Measurements from ENCODE around the gene GAPDHS.

DNA sequence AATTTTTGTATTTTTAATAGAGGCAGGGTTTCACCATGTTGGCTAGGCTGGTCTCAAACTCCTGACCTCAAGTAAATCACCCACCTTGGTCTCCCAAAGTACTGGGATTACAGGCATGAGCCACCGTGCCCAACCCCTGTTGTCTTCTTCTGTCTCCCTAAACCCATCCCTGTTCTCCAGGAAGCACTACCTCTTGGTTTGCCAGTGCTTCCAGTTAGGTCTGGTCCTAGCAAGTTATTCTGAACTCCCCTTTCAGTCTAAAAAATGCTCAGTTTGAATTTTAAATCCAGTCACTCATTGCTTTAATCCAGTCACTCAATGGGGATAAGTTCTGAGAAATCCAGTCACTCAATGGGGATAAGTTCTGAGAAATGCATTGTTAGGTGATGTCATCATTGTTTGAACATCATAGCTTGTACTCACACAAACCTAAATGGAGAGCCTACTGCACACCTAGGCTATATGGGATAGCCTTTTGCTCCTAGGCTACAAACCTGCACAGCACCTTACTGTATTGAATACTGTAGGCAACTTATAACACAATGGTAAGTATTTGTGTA lies 38.2 kb downstream of the GAPDHS start:
- TF ChIP-seq, protein P1, sequence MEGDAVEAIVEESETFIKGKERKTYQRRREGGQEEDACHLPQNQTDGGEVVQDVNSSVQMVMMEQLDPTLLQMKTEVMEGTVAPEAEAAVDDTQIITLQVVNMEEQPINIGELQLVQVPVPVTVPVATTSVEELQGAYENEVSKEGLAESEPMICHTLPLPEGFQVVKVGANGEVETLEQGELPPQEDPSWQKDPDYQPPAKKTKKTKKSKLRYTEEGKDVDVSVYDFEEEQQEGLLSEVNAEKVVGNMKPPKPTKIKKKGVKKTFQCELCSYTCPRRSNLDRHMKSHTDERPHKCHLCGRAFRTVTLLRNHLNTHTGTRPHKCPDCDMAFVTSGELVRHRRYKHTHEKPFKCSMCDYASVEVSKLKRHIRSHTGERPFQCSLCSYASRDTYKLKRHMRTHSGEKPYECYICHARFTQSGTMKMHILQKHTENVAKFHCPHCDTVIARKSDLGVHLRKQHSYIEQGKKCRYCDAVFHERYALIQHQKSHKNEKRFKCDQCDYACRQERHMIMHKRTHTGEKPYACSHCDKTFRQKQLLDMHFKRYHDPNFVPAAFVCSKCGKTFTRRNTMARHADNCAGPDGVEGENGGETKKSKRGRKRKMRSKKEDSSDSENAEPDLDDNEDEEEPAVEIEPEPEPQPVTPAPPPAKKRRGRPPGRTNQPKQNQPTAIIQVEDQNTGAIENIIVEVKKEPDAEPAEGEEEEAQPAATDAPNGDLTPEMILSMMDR (IDR thresholded peaks at IDR 0.05) = no peak
- TF ChIP-seq POLR2AphosphoS5 (IDR thresholded peaks at IDR 0.05; ENCODE audit: insufficient read depth in 1 of 2, low read depth in 1 of 2) = no peak

Measured in vagina (tissue), 2 donors.